Effector CD4-positive, alpha-beta T cell (primary cell): ENCODE results near the gene HMGXB3.

ENCODE experiments used
- DNase-seq: peaks from one replicate; pipeline ENCODE4 v3.0.0-alpha.2; 2020

HMGXB3 gene

GRCh38 chr5:150097152-150097551 is 96.6 kb downstream of the HMGXB3 start:
- DNase-seq = no peak

- no peak for DNase-seq
Observed at GRCh38 chr5:150101023-150101422, 100.5 kb downstream of the HMGXB3 start.
